CD8-positive, alpha-beta memory T cell (primary cell): ENCODE measurements around the gene GSTO2. TPM values are rescaled to one million over a fixed set of nuclear protein-coding genes. Genes with fewer than 3 reads are reported as not detected.
A peak's percentile ranks its signal among the peaks of the same experiment; 100 is the strongest.

Experiments used
- CTCF ChIA-PET: fragments of 350-600 bp; sonication (Branson Sonifier 250); formaldehyde crosslinking; loops from one replicate; lab custom pipeline; 2021; ENCODE audit warnings: antibody characterized with exemption; lab: Charles Lee
- POLR2A ChIA-PET: fragments of 350-600 bp; sonication (Branson Sonifier 250); formaldehyde crosslinking; loops from one replicate; lab custom pipeline; 2021; ENCODE audit warnings: antibody characterized with exemption; lab: Charles Lee
- DNase-seq, 5 donors: peaks; one replicate each; pipeline versions ENCODE4 v3.0.0 to v3.0.0-alpha.2; 2020 to 2022; ENCODE audit warnings: mixed read lengths in 1 of 5
- H3K27ac ChIP-seq: one replicate; pipeline ENCODE4 v1.7.0; 2013; ENCODE audit warnings: low read depth, mild to moderate bottlenecking, low read length, moderate library complexity
- H3K27me3 ChIP-seq: 2 replicates; pipeline ENCODE4 v1.7.0; 2013; ENCODE audit warnings: low read length, mild to moderate bottlenecking; ENCODE audit not compliant: insufficient read depth, poor library complexity, severe bottlenecking
- H3K36me3 ChIP-seq: 2 replicates; pipeline ENCODE4 v1.7.0; 2013; ENCODE audit warnings: mild to moderate bottlenecking, low read length, moderate library complexity; ENCODE audit not compliant: insufficient read depth
- H3K4me1 ChIP-seq: 2 replicates; pipeline ENCODE4 v1.7.0; 2013; ENCODE audit warnings: mild to moderate bottlenecking, low read length, moderate library complexity; ENCODE audit not compliant: insufficient read depth
- H3K4me3 ChIP-seq: 2 replicates; pipeline ENCODE4 v1.7.0; 2013; ENCODE audit warnings: mild to moderate bottlenecking, low read length
- H3K9me3 ChIP-seq: 2 replicates; pipeline ENCODE4 v1.7.0; 2013; ENCODE audit warnings: mild to moderate bottlenecking, low read length
- H3K27ac Mint-ChIP-seq, 8 donors: one replicate each; pipeline ENCODE4 v1.8.0; 2020 to 2021; ENCODE audit warnings: mixed read lengths in 8 of 8, mild to moderate bottlenecking in 6 of 8, inconsistent platforms in 3 of 8, moderate library complexity in 3 of 8
- H3K27me3 Mint-ChIP-seq, 2 donors: one replicate each; pipeline ENCODE4 v1.8.0; 2020 to 2021; ENCODE audit warnings: mixed read lengths in 2 of 2, mild to moderate bottlenecking in 1 of 2, moderate library complexity in 1 of 2
- H3K36me3 Mint-ChIP-seq, 3 donors: one replicate each; pipeline ENCODE4 v1.8.0; 2020 to 2021; ENCODE audit warnings: mixed read lengths in 3 of 3, inconsistent platforms in 1 of 3, mild to moderate bottlenecking in 1 of 3
- H3K4me1 Mint-ChIP-seq, 3 donors: one replicate each; pipeline ENCODE4 v1.8.0; 2020 to 2021; ENCODE audit warnings: mixed read lengths in 3 of 3, inconsistent platforms in 1 of 3, mild to moderate bottlenecking in 1 of 3
- H3K4me3 Mint-ChIP-seq, 7 donors: one replicate each; pipeline ENCODE4 v1.8.0; 2020 to 2021; ENCODE audit warnings: mixed read lengths in 7 of 7, mild to moderate bottlenecking in 6 of 7, moderate library complexity in 4 of 7, inconsistent platforms in 2 of 7
- H3K9me3 Mint-ChIP-seq, 5 donors: one replicate each; pipeline ENCODE4 v1.8.0; 2020 to 2022; ENCODE audit warnings: mixed read lengths in 5 of 5, mild to moderate bottlenecking in 3 of 5, moderate library complexity in 2 of 5, inconsistent platforms in 1 of 5
- polyA plus RNA-seq: library from polyadenylated mRNA; unstranded; fragments of 300-500 nt; fragmentation: Illumina TruSeq; gene quantifications from one replicate; pipeline ENCODE4 v1.2.3, GENCODE V29; 2021
- total RNA-seq, 2 experiments: library from RNA; stranded (reverse); gene quantifications; one replicate each; pipeline ENCODE4 v1.2.3, GENCODE V29; 2021

The GSTO2 gene
- total and polyA plus RNA-seq, 3 experiments from 2014 or later: 0.60 to 1.1 (median 0.93) TPM

GRCh38 chr10:104304356-104304745, 35.4 kb downstream of the GSTO2 start:
- H3K4me1 ChIP-seq: peaks cover 69% of the 10 kb centered on the region
- no peaks in the 10 kb centered on the region for H3K36me3 ChIP-seq
- H3K9me3 ChIP-seq: no peaks in the 10 kb centered on the region
- H3K27me3 ChIP-seq: no peaks in the 10 kb centered on the region
- peaks cover 75 to 84% (median 80%) of the 10 kb centered on the region in 3 donors for H3K4me1 Mint-ChIP-seq
- H3K4me3 Mint-ChIP-seq: peak overlapping the region in 5 of 7 donors; percentile 21 to 82 (median 63)
- CTCF ChIA-PET: interaction anchor here (1.4 to 7.2 kb wide), 13 partner anchors 9 to 49 kb away, joined by 3 to 160 read pairs (median 14); partner anchors contain the start of genes CFAP58 and ITPRIP
- H3K36me3 Mint-ChIP-seq: peaks cover 0 to 5% (median 2%) of the 10 kb centered on the region in 3 donors
- no peak overlapping the region for H3K27ac ChIP-seq
- no peak for DNase-seq
- H3K27ac Mint-ChIP-seq: peak overlapping the region; percentile 54 to 95 (median 84)
- H3K4me3 ChIP-seq: no peak overlapping the region
- H3K9me3 Mint-ChIP-seq: peaks cover 0 to 4% (median 0%) of the 10 kb centered on the region in 5 donors
- POLR2A ChIA-PET: no interaction called here
- peaks cover 0 to 1% of the 10 kb centered on the region in 2 donors for H3K27me3 Mint-ChIP-seq

- ChIA-PET CTCF (interaction anchor here (1.2 to 7.2 kb wide), 13 partner anchors 9 to 184 kb away, joined by 4 to 160 read pairs (median 23); partner anchors contain the start of genes CFAP58 and ITPRIP), POLR2A (interaction anchor here (1.6 to 1.7 kb wide), 2 partner anchors 33 to 47 kb away, joined by 7 to 10 read pairs; partner anchors contain the start of gene ITPRIP)
- Histone ChIP-seq H3K36me3 (no peaks in the 10 kb centered on the region), H3K4me3 (no peak overlapping the region), H3K27ac (no peak overlapping the region), H3K27me3 (no peaks in the 10 kb centered on the region), H3K9me3 (no peaks in the 10 kb centered on the region), H3K4me1 (peaks cover 75% of the 10 kb centered on the region)
- peak overlapping the region in 7 of 8 donors; percentile 38 to 95 (median 78) for H3K27ac Mint-ChIP-seq
- peaks cover 0 to 4% (median 0%) of the 10 kb centered on the region in 5 donors for H3K9me3 Mint-ChIP-seq
- peak overlapping the region in 3 of 7 donors; percentile 46 to 56 (median 53) for H3K4me3 Mint-ChIP-seq
- H3K27me3 Mint-ChIP-seq: peaks cover 0 to 1% of the 10 kb centered on the region in 2 donors
- H3K36me3 Mint-ChIP-seq: peaks cover 0 to 5% (median 2%) of the 10 kb centered on the region in 3 donors
- H3K4me1 Mint-ChIP-seq: peaks cover 79 to 90% (median 86%) of the 10 kb centered on the region in 3 donors
- no peak for DNase-seq
These were observed 35.9 kb downstream of the GSTO2 start for GRCh38 chr10:104304927-104305326.

- Mint-ChIP-seq H3K4me1 (peaks cover 70 to 85% (median 83%) of the 10 kb centered on the region in 3 donors), H3K4me3 (no peak overlapping the region), H3K27ac (peak overlapping the region in 4 of 8 donors; percentile 24 to 84 (median 60)), H3K36me3 (peaks cover 5% of the 10 kb centered on the region in 3 donors), H3K27me3 (peaks cover 0 to 1% of the 10 kb centered on the region in 2 donors), H3K9me3 (peaks cover 0 to 4% (median 0%) of the 10 kb centered on the region in 5 donors)
- Histone ChIP-seq H3K9me3 (no peaks in the 10 kb centered on the region), H3K4me3 (no peak overlapping the region), H3K36me3 (no peaks in the 10 kb centered on the region), H3K27me3 (no peaks in the 10 kb centered on the region), H3K4me1 (peaks cover 71% of the 10 kb centered on the region), H3K27ac (no peak overlapping the region)
- ChIA-PET CTCF (interaction anchor here (1.1 to 7.2 kb wide), 10 partner anchors 11 to 90 kb away, joined by 3 to 160 read pairs (median 29); partner anchors contain the start of genes CFAP58 and ITPRIP), POLR2A (interaction anchor here (3.5 kb wide), 1 partner anchor 32 kb away, joined by 17 read pairs; the partner anchor contains the start of gene ITPRIP)
- DNase-seq: no peak
These were observed 37.9 kb downstream of the GSTO2 start for GRCh38 chr10:104306897-104307296.

- Mint-ChIP-seq H3K4me3 (peak overlapping the region; percentile 57 to 72 (median 65)), H3K36me3 (peaks cover 5 to 14% (median 9%) of the 10 kb centered on the region in 3 donors), H3K4me1 (peaks cover 68 to 80% (median 80%) of the 10 kb centered on the region in 3 donors), H3K27ac (peak overlapping the region; percentile 39 to 79 (median 74)), H3K9me3 (peaks cover 0 to 3% (median 0%) of the 10 kb centered on the region in 5 donors), H3K27me3 (peaks cover 0 to 1% of the 10 kb centered on the region in 2 donors)
- H3K4me3 ChIP-seq: no peak overlapping the region
- no peak overlapping the region for H3K27ac ChIP-seq
- no peaks in the 10 kb centered on the region for H3K27me3 ChIP-seq
- H3K36me3 ChIP-seq: peaks cover 6% of the 10 kb centered on the region
- no peaks in the 10 kb centered on the region for H3K9me3 ChIP-seq
- POLR2A ChIA-PET: interaction anchor here (1.1 to 3.5 kb wide), 2 partner anchors 31 to 46 kb away, joined by 4 to 17 read pairs; partner anchors contain the start of genes CFAP58 and ITPRIP
- H3K4me1 ChIP-seq: peaks cover 71% of the 10 kb centered on the region
- DNase-seq: no peak
- CTCF ChIA-PET: interaction anchor here (1.6 to 7.2 kb wide), 7 partner anchors 12 to 46 kb away, joined by 4 to 160 read pairs (median 45); partner anchors contain the start of genes CFAP58 and ITPRIP
These were observed 38.8 kb downstream of the GSTO2 start for GRCh38 chr10:104307576-104308438.

- Mint-ChIP-seq H3K27ac (peak overlapping the region; percentile 39 to 79 (median 74)), H3K27me3 (peaks cover 0 to 1% of the 10 kb centered on the region in 2 donors), H3K4me3 (peak overlapping the region; percentile 57 to 72 (median 65)), H3K4me1 (peaks cover 62 to 79% (median 74%) of the 10 kb centered on the region in 3 donors), H3K36me3 (peaks cover 0 to 20% (median 11%) of the 10 kb centered on the region in 3 donors), H3K9me3 (no peaks in the 10 kb centered on the region)
- DNase-seq: peak in 2 of 5 donors; percentile 54 to 77
- ChIA-PET POLR2A (interaction anchor here (1.1 to 3.5 kb wide), 2 partner anchors 30 to 45 kb away, joined by 4 to 17 read pairs; partner anchors contain the start of genes CFAP58 and ITPRIP), CTCF (interaction anchor here (1.4 to 7.2 kb wide), 6 partner anchors 16 to 45 kb away, joined by 4 to 160 read pairs (median 34); partner anchors contain the start of genes CFAP58 and ITPRIP)
- Histone ChIP-seq H3K36me3 (peaks cover 12% of the 10 kb centered on the region), H3K27me3 (no peaks in the 10 kb centered on the region), H3K4me3 (peak overlapping the region; percentile 5), H3K27ac (no peak overlapping the region), H3K4me1 (peaks cover 71% of the 10 kb centered on the region), H3K9me3 (no peaks in the 10 kb centered on the region)
These were observed 39.5 kb downstream of the GSTO2 start for GRCh38 chr10:104308439-104308903.

- Mint-ChIP-seq H3K9me3 (no peaks in the 10 kb centered on the region), H3K27ac (peak overlapping the region in 1 of 8 donors; percentile 78), H3K27me3 (peaks cover 0 to 1% of the 10 kb centered on the region in 2 donors), H3K4me3 (peak overlapping the region in 2 of 7 donors; percentile 11 to 15), H3K4me1 (peaks cover 45 to 62% (median 57%) of the 10 kb centered on the region in 3 donors), H3K36me3 (peaks cover 0 to 38% (median 11%) of the 10 kb centered on the region in 3 donors)
- H3K4me1 ChIP-seq: peaks cover 53% of the 10 kb centered on the region
- no peak overlapping the region for H3K27ac ChIP-seq
- no peak overlapping the region for H3K4me3 ChIP-seq
- H3K27me3 ChIP-seq: no peaks in the 10 kb centered on the region
- peaks cover 28% of the 10 kb centered on the region for H3K36me3 ChIP-seq
- no peaks in the 10 kb centered on the region for H3K9me3 ChIP-seq
- DNase-seq: no peak
- CTCF ChIA-PET: interaction anchor here (1.0 to 7.2 kb wide), 5 partner anchors 19 to 43 kb away, joined by 3 to 160 read pairs (median 11); partner anchors contain the start of gene CFAP58
- POLR2A ChIA-PET: interaction anchor here (3.5 kb wide), 1 partner anchor 28 kb away, joined by 17 read pairs; the partner anchor contains the start of gene ITPRIP
These were observed 41.3 kb downstream of the GSTO2 start for GRCh38 chr10:104309980-104310978.
